Left lobe of liver (tissue), 1 donor: ENCODE measurements around the gene USP44. TPM values are rescaled to one million over a fixed set of nuclear protein-coding genes. Genes with fewer than 3 reads are reported as not detected.

Source experiments
- total RNA-seq: library from RNA; stranded (reverse); gene quantifications from one replicate; pipeline ENCODE4 v1.2.1, GENCODE V29; 2021
- donor health status: DM: no; HTN: yes; CAD: no.

USP44 gene
- total RNA-seq, 1 donor from 2014 or later: 0.18 TPM

Other genes starting within 250 kb of the USP44 start
- gene METAP2, start 77.3 kb downstream of the USP44 start, total RNA-seq: 22.0 TPM
- gene NTN4, start 239.3 kb upstream of the USP44 start, total RNA-seq: 20.7 TPM